DMS114 treated with DMSO at 0.1 percent for 48 hours (cell line): Measurements from ENCODE around the gene C1D.
A peak's percentile ranks its signal among the peaks of the same experiment; 100 is the strongest.
"Not testable (repeated sequence)": the region's sequence is repeated elsewhere in the genome, so short reads cannot be mapped to it uniquely, and the experiment has no call there.

Experiments
- DNase-seq: peaks from one replicate; lab custom pipeline; 2025; ENCODE audit not compliant: unreplicated experiment; lab: John Stamatoyannopoulos, UW

C1D gene

GRCh38 chr2:68062680-68063387 is at the start of gene C1D:
Gene C1D, minus strand, starts transcription at chr2:68063004. Its CDS starts 15,694 bp downstream, at chr2:68047310.
- peak; percentile 93 for DNase-seq

GRCh38 chr2:68110102-68110501 is 47.3 kb upstream of the C1D start:
- no peak for DNase-seq

GRCh38 chr2:68108120-68108519 is 45.3 kb upstream of the C1D start:
- no peak for DNase-seq

- DNase-seq = no peak
These were observed 44.7 kb upstream of the C1D start for GRCh38 chr2:68107475-68107874.

GRCh38 chr2:68104111-68104835 is 41.5 kb upstream of the C1D start:
- no peak for DNase-seq

- DNase-seq = no peak
These were observed 40.9 kb upstream of the C1D start for GRCh38 chr2:68103709-68104055.

GRCh38 chr2:68103030-68103708 is 40.4 kb upstream of the C1D start:
- no peak for DNase-seq

GRCh38 chr2:68100189-68100588 is 37.4 kb upstream of the C1D start:
- DNase-seq = no peak

GRCh38 chr2:68099260-68099659 is 36.5 kb upstream of the C1D start:
- no peak for DNase-seq

- DNase-seq = no peak
These were observed 35.5 kb upstream of the C1D start for GRCh38 chr2:68098291-68098797.

- no peak for DNase-seq
These were observed 31.3 kb upstream of the C1D start for GRCh38 chr2:68094111-68094510.

GRCh38 chr2:68093634-68094033 is 30.8 kb upstream of the C1D start:
- no peak for DNase-seq

- no peak for DNase-seq
These were observed 28.7 kb upstream of the C1D start for GRCh38 chr2:68091439-68092034.

GRCh38 chr2:68089961-68090360 is 27.2 kb upstream of the C1D start:
- DNase-seq = no peak

GRCh38 chr2:68088940-68089339 is 26.1 kb upstream of the C1D start:
- DNase-seq = no peak

- no peak for DNase-seq
These were observed 23.4 kb upstream of the C1D start for GRCh38 chr2:68086166-68086565.

GRCh38 chr2:68083346-68083745 is 20.5 kb upstream of the C1D start:
- DNase-seq = no peak

- DNase-seq = no peak
These were observed 11.2 kb upstream of the C1D start for GRCh38 chr2:68074050-68074449.

- DNase-seq = not testable (repeated sequence)
These were observed 1.2 kb upstream of the C1D start for GRCh38 chr2:68063797-68064646.

- DNase-seq = no peak
These were observed 2.2 kb downstream of the C1D start for GRCh38 chr2:68060652-68061051.
